Activated CD8-positive, alpha-beta memory T cell treated with anti-CD3 and anti-CD28 coated beads, Interleukin-2, amount 50 U/mL, for 48 hours (primary cell): ENCODE measurements around the gene CDH4.
A peak's percentile ranks its signal among the peaks of the same experiment; 100 is the strongest.
"Not testable (repeated sequence)": the region's sequence is repeated elsewhere in the genome, so short reads cannot be mapped to it uniquely, and the experiment has no call there.

Experiments
- DNase-seq: peaks from one replicate; pipeline ENCODE4 v3.0.0-alpha.2; 2020

The CDH4 gene

DNA sequence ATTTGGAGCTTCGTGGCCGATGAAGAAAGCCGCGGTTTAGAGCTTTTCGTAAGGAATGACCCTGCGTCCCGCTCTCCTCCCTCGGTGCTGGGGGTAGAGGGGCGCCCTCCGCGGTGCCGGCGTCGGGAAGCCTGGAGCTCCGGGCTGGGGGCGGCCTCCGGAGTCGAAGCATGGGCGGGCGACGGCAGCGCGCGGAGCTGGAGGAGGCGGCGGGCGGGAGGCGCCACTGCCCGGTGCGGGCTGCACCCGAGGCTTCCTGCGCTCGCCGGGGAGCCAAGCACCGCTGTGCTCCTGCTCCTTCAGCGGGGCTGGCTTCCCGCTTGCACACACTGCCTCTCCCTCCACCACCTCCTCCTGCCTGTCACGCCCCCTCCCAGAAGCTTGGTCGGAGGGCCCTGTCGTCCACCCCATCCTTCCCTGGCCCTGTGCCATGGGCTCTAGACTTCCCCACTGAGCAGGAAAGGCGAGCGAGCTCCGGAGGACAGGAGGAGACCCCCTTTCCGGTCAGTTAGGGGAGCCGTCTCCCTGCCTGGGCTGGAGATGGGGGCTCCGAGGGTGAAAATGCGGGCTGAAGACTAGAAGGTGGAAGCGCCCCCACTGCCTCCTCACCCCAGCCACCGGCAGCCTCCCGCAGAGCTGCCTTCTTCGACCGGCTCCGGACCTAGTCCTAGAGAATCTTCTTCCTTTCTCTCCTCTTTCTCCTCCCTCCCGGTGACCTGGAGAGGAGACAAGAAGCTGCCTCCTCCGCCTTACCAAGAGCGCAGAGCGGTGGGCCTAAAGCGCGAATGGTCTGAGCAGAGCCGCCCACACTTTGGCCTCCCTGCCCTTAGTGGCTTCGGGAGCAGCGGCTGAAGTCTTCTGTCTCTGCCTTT is 1.8 kb downstream of the CDH4 start:
- DNase-seq, result peak; percentile 50

DNA sequence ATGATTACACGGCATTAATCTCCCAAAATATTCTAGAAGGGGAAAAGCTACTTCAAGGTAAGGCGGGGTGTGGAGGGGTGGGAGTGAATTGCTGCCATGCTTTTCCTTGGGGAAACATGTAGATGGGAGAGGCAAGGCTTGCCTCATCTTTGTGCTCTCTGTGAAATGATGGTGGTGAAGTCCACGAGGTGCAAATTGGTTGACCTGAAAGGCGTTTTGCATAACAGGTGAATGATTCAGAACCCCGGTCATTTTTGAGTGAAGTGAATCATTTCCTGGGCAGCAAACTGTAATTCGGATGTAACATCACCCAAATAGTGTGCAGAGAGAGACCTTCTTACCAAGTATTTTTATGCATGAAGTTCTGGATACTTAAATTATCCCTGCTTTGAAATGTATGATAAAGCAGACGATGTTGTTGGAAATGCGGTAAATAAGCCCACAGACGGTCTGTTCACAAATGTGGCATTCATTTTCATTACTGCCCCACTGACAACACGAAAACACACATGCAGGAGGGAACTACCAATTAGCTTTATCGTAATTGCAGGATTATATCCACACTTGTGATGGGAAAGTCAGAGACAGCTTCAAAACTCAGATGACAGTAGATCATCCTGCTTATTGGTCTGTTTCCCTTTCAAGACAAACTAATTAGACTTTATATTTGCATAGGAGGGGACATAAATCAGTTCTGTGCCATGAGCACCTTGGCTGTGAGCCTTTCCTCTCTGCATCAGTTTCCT is 3.0 kb downstream of the CDH4 start:
- DNase-seq, result no peak

DNA sequence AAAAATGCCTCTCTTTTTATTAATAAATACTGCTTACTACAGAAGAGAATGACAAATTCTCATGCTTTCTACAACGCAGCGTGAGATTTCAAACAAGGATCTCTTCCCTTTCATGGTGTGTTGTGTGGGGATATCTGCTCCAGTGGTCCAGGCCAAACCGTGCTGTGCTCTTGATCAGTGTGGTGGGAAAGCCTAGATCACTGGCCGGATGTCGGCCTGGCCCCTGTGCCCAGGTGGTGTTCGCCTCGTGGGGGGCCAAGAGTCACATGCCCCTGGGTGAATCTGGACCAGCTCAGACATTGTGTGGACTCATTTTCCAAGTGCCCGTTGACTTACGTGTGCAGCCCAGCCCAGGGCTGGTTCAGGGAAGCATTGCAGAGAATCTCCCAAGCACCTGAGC is 4.3 kb downstream of the CDH4 start:
- DNase-seq, result no peak

DNA sequence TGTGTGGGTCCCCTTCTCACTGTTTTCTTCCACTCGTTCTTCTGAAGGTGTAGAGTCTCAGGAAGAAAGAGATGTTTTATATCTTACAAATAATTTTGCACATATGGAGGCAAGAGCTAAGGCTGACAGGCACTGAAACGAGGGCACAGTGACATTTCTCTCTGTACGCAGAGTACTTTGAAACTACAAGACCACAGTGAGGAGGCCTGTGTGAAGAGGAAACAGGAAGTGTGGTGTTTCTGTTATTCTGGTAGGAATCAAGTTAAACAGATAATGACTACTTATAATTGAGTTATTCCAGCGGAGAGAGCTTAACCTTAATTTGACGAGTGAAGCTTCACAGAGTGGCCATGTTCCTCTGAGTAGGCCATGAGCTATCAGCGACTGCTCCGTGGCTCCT is 4.8 kb downstream of the CDH4 start:
- DNase-seq, result no peak

DNA sequence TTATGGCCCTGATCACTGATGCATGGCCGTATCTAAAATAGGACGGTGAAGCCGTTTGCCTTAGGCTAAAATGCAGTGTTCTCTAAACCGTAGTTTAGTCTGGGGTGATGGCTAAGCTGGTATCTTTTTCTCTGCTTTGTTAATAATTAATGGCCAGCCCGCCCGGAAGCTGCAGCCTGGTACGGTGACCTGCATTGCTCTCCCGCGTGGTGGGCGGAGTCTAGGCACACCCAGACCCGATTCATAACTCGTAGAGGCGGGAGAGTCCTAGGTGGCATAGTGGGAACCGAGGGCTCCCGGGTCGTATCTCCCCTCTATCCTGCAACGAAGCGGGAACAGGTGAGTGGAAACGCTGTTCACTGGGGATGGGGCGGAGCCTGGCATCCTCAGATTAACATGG is 5.5 kb downstream of the CDH4 start:
- no peak for DNase-seq

DNA sequence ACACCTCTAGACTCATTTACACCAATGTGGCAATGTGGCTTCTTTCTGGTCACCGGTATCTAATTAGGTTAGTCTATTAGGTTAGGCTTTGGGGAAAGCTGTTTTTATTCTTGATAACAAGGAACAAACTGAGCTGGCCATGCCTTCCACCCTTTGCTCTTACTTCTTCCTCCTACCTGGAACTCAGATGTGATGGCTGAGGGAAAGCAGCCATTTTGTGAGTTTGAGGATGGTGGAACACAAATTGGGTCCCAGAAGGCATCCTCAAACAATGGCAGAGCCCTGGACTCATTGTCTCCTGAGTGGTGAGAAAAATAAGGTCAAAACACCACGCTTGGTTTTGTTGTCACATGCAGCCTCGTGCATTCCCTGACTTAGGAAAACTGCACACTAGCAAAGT is 7.7 kb downstream of the CDH4 start:
- DNase-seq, result no peak

DNA sequence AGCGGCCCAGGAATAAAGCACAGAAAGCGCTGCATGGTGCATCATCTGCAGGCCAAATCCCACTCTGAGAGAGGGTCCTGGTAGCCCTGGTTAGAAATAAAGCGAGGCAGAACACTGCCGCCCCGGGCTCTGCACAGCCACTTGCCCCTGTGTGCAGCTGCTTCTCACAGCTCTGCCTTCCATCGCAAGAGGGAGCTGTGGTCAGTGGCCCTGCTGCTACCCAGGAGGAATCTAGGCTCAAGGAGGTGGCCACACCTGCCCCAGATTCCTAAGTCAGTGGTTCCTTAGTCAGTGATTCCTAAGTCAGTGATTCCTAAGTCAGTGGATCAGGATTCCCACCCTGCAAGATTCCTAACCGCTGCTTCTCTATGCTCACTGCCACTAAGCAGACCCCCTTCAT is 8.8 kb downstream of the CDH4 start:
- DNase-seq, result no peak

DNA sequence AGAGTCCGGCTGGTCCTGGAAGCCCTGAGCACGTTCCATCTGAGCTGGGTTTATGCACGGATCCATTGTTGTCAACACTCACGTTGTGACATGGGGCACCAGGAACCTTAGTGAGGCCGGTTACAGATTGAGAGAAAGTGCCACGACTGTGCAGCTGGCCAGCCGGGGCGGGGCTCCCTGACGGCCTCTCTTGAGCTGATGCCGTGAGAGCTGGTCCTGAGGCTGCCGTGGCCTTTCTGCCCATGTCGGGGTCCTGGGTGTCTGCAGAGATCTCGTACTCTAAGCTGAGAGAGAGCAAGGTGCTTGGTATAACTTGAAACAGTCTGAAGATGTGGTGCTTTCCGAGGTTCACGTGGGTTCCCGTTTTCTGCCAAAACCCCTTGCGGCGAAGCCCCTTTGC is 10.0 kb downstream of the CDH4 start:
- DNase-seq, result no peak

DNA sequence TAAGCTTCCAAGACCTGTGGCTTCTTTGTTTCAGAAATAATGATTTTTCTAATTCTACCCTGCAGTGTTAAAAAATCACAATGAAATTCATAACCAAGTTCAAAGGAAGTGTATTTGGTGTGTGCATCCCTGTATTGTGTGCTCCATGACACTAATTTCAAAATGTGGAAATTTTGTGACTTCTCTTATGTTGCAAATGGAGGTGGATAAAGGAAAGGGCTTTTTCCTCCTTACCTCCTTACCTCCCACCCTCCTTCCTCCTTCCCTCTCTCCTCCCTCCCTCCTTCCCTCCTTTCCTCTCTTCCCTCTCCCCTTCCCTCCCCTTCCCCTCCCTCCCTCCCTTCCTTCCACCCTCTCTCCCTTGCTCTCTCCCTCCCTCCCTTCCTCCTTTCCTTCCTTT is 10.5 kb downstream of the CDH4 start:
- DNase-seq, result no peak

DNA sequence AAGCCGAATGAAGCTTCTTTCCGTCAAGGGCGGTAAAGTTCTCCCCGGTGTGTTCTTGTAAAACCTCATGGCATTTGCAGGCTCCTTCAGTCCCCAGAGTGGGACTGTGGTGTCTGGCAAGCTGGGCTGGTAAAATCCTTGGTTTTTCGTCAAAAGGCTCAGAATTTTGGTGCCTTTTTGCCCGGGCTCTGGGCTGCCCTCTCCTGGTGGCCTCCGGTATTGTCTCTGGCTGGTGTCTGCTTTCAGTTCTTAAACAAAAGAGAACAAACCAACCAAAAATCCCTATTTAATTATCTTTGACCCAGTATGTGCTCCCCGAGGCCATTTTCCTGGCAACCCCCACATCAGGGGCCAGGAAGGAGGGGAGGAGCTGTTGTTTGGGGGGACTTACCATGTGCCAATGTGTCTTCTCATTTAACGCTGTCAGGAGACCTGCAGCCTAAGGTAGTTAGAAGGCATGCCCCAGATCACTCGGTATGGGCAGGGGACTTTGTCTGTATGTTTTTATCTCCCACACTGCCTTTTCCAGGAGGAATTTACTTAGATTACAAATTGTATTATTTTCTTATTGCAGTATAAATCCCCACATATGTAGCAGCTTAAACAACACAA is 11.1 kb downstream of the CDH4 start:
- DNase-seq, result peak; percentile 85

DNA sequence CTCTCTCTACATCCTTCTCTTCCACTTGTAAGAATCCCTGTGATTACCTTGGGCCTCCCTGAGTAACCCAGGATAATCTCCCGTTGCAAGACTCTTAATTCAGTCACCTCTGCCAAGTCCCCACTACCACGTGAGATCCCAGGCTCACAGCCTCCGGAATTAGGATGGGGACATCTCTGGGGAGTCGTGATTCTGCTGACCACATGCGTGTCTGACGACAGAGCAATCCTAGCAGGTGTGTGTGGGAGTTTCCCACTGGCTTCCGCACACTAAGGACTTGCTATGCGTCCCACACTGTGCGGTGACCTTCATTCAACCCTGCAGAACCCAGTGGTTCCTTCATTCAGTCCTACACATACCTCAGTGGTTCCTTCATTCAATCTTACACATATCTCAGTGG is 11.9 kb downstream of the CDH4 start:
- DNase-seq, result no peak

DNA sequence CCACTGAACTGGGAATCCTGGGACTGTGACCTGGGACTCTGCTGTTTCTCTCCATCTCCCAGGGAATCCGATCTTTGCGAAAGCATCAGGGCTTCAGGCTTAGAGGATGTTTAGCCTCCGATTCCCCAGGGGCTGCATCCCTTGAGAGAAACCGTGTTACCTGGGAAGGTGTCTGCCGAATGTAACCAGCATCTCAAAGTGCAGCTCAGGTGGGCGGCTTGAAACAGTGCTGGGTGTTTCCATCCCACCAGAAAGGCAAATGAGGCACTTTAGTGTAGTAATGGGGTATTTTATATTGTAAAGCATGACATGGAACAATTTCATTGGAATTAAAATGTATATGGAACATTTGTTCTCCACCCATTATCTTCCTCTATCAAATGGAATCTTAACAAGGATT is 15.2 kb downstream of the CDH4 start:
- no peak for DNase-seq

DNA sequence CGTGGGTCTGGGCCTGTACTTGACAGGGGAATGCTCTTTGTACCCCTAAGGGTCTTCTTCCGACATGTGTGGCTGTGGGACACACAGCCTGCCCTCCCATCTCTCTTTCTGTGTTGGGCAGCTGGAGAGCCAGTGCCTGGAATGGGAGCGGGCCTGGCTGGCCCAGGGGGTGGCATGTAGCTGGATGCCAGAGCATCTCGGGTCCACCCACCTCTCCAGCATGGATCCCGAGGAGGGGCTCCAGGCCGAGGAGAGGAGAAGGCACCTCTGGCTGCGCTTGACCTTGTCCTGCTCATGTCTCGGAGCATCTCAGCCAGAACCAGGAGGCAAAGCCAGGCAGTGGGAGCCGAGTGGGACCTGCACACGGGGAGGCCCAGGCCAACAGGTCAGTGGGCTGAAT is 16.0 kb downstream of the CDH4 start:
- no peak for DNase-seq

DNA sequence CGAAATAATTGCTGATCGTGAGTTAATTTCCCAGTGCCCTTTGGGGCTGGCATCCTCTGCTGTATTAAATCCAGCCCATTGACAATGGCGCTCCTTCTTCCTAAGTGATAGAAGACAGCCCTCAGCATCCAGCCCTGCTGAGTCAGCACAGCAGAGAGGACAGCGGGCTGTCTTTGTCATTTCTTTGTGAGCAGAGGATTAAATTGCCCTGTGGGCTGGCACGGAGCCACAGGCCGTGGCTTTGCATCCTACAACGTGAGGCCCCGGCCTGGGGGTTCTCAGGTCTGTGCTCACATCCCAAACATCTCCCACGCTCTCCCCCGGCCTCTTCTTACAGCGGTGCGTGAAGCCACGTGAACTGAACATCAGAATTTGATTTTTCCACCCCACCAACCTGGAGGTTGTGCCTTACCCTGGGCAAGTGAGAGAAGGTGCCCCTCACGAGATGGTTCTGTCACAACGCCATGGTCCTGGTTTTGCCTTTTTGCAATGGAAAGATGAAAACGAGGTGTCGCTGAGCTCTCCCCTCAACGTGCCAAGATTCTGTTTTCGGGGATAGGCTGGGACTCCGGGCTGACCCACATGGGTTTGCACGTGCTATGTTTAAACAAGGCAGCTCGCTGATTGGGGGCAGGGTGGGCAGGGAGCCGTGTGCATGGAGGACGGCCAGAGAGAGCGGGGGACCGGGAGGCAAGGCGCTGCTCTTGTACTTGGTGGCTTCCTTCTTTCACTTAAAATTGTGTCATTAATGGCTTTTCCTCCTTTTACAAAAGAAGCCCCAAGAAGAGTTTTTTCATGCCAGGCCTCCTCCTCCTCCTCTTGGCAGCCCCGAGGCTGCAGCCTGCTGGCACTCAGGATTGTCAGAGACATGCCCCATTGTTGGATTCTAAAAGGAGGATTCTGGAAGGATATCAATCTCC is 19.5 kb downstream of the CDH4 start:
- no peak for DNase-seq

DNA sequence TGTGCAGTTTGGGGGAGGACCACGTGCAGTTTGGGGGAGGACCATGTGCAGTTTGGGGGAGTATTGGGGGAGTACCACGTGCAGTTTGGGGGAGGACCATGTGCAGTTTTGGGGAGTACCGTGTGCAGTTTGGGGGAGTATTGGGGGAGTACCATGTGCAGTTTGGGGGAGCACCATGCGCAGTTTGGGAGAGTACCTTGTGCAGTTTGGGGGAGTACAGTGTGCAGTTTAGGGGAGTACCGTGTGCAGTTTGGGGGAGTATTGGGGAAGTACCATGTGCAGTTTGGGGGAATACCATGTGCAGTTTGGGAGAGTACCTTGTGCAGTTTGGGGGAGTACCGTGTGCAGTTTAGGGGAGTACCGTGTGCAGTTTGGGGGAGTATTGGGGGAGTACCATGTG is 21.0 kb downstream of the CDH4 start:
- not testable (repeated sequence) for DNase-seq

DNA sequence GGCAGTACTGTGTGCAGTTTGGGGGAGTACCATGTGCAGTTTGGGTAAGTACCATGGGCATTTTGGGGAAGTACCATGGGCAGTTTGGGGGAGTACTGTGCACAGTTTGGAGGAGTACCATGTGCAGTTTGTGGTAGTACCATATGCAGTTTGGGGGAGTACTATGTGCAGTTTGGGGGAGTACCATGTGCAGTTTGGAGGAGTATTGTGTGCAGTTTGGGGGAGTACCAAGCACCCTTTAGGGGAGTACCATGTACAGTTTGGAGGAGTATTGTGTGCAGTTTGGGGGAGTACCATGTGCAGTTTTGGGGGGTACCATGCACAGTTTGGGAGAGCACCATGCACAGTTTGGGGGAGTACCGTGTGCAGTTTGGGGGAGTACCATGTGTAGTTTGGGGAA is 21.6 kb downstream of the CDH4 start:
- DNase-seq, result not testable (repeated sequence)

DNA sequence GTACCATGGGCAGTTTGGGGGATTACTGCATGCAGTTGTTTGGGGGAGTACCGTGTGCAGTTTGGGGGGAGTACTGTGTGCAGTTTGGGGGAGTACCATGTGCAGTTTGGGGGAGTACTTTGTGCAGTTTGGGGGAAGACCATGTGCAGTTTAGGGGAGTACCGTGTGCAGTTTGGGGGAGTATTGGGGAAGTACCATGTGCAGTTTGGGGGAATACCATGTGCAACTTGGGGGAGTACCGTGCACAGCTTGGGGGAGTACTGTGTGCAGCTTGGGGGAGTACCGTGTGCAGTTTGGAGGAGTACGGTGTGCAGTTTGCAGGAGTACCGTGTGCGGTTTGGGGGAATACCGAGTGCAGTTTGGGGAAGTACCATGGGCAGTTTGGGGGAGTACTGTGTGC is 22.3 kb downstream of the CDH4 start:
- no peak for DNase-seq

DNA sequence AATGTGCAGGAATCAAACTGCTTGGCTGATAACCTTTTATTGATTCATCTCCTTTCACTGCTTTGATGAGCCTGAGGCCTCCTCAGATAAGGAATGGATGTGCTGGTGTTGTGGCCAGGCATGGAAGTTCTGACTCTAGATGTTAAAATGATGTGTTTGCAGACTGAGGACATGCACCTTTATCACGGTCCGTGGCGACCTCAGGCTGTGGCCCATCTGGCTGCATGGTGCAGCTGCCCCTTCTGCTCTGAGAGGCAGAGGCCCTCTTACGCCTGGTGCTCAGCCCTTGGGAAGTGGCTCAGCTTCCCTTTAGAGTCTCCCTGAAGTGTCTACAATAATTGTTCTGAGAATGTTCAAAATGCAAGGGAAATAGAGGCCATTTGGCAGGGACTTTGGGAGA is 26.2 kb downstream of the CDH4 start:
- DNase-seq, result no peak

DNA sequence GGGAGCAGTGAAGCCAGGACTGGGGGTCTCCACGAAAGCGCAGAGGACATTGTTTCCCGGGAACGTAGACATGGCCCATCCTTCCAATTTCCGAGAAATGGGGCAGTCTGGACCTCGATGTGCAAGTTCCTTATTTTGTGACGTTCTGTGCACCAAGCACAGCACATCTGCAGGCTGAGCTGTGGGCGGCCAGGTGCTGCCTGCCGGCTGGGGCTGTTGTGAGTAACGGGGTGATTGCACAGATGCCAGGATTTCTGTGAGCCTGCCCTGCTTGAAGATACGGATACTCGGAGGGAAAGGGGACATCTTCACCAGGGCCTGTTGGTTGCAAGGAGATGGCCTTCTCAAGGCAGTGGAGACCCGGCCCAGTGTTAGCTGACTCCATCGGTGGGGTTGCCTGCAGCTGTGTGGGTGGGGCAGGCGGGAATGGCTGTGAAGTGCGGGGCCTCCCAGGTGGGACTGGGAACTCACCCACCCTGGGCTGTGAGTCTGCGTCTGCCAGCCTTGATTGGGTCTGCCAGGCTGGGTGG is 27.6 kb downstream of the CDH4 start:
- DNase-seq, result no peak

DNA sequence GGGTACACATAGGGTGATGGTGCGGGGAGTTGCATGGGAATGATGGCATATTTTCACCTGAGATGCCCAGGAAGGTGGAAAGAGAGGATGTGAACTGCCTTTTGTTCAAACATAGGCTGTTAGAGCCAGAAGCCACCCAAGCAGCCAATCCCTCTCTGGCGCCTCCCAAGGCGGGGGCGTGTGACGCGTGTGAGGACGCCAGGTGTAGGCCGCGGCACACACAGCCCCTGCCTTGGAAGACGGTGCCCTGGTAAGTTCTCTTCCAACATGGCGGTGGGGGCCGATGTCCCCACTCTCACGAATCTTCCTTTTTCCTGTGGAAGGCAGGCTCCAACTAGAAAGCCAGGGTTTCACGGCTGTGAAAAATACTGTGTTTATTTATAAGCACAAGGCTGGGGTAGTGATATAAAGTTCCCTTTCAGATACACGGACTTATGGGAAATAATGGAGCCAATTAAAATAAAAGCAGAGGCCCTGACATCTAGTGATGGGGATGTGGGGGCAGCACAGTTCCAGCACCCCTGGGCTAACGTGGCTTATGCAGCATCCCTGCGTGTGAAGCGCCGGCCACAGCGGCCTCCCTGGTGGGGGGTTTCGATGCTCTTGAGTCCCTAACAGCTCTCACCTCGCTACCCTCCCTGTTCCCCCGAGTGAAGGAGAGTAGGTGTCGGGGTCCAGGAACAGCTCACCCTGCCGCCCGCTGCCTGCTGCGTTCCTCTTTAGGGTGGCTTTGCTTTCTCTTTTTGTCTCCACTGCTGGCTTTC is 28.3 kb downstream of the CDH4 start:
- no peak for DNase-seq

DNA sequence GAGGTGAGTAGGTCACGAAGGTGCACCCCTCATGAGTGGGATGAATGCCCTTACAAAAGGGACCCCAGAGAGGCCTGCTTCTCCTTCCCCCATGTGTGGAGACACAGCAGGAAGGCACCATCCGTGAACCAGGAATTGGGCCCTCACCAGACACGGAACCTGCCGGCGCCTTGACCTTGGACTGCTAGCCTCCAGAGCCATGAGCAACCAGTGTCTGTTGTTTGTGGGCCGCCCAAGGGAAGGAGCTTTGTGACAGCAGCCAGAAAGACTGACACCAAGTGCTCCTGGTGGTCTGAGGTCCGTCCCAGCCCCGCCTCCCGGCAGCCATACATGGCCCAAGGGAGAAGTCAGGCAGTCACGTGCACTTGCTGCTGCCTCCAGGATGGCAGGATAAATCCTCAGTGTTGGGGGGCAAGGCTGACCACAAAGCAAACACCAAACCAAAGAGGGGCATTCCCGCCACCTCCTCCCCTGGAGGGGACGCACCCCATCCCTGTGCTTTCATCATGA is 29.3 kb downstream of the CDH4 start:
- no peak for DNase-seq

DNA sequence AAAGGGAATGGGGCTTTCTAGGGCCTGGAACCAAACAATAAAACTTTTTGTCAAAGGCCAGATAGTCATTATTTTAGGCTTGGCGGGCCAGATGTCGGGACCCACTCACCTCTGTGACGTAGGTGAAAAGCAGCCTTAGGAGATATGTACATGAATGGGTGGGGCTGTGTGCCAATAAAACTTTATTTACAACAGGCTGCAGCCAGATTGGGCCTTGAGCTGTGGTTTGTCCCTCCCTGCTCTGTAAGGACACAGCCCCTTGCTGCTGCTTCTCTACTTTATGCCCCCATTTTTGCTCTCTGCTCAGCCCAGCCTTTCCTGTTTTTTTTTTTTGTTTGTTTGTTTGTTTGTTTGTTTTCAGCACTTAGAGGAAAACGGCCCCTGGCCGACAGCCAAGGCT is 32.7 kb downstream of the CDH4 start:
- no peak for DNase-seq
